ENCODE data around the gene DDX4. TPM values are rescaled to one million over a fixed set of nuclear protein-coding genes. Genes with fewer than 3 reads are reported as not detected.

Gene DDX4
- total and polyA plus RNA-seq, 8 donors = 0.02 to 0.56 (median 0.11) TPM; not detected in 2

- FAIRE-seq = no peak
- 79 to 88% methylated on average over 2 of the region's 2 CpGs for WGBS, 2 donors
- Histone ChIP-seq H3K9me3 (no peaks in the 10 kb centered on the region), H3K4me3 (no peak overlapping the region), H3K36me3 (no peaks in the 10 kb centered on the region), H3K4me1 (no peaks in the 10 kb centered on the region), H3K27ac (no peak overlapping the region), H3K27me3 (no peaks in the 10 kb centered on the region)
- intact Hi-C loops (cut with DNase I) = no loop called here
- no peak for DNase-seq
- no peak for TF ChIP-seq CTCF (IDR thresholded peaks at IDR 0.05)
- no peak for ATAC-seq
These were observed 104.1 kb downstream of the DDX4 start for GRCh38 chr5:55841976-55842375.

- 78 to 86% methylated on average over 1 of the region's 1 CpG for WGBS, 2 donors
- H3K27ac ChIP-seq = no peak overlapping the region
- no peaks in the 10 kb centered on the region for H3K36me3 ChIP-seq
- no peak for FAIRE-seq
- H3K4me3 ChIP-seq = no peak overlapping the region
- no peaks in the 10 kb centered on the region for H3K9me3 ChIP-seq
- no peak for DNase-seq
- no peak for ATAC-seq
- H3K27me3 ChIP-seq = no peaks in the 10 kb centered on the region
- intact Hi-C loops (cut with DNase I) = no loop called here
- no peak for TF ChIP-seq CTCF (IDR thresholded peaks at IDR 0.05)
- H3K4me1 ChIP-seq = no peaks in the 10 kb centered on the region
These were observed 110.0 kb downstream of the DDX4 start for GRCh38 chr5:55847837-55848236.

GRCh38 chr5:55848783-55849182 lies 110.9 kb downstream of the DDX4 start:
- ATAC-seq = no peak
- Histone ChIP-seq H3K4me3 (no peak overlapping the region), H3K4me1 (no peaks in the 10 kb centered on the region), H3K27me3 (no peaks in the 10 kb centered on the region), H3K9me3 (no peaks in the 10 kb centered on the region), H3K36me3 (no peaks in the 10 kb centered on the region), H3K27ac (no peak overlapping the region)
- TF ChIP-seq CTCF (IDR thresholded peaks at IDR 0.05) = no peak
- intact Hi-C loops (cut with DNase I) = no loop called here
- no peak for FAIRE-seq
- DNase-seq = no peak
- WGBS, 2 donors = 72 to 80% methylated on average over 2 of the region's 2 CpGs

GRCh38 chr5:55850839-55851674 lies 113.2 kb downstream of the DDX4 start, which contains the start of gene IL31RA:
Gene IL31RA (plus strand): TSS chr5:55851357. CDS start chr5:55851571, 214 bp downstream.
- FAIRE-seq = no peak
- no peak for DNase-seq
- no peak within 1 kb of the TSS for H3K4me3 ChIP-seq
- H3K27ac ChIP-seq = no peak within 1 kb of the TSS
- no peak for ATAC-seq
- no peak for TF ChIP-seq CTCF (IDR thresholded peaks at IDR 0.05)
- WGBS, 2 donors = 89 to 92% methylated on average over 10 of the region's 10 CpGs
- H3K9me3 ChIP-seq = no peaks in the 10 kb centered on the region
- no peaks in the 10 kb centered on the region for H3K4me1 ChIP-seq
- no peaks in the 10 kb centered on the region for H3K36me3 ChIP-seq
- intact Hi-C loops (cut with DNase I) = no loop called here
- H3K27me3 ChIP-seq = no peaks in the 10 kb centered on the region

GRCh38 chr5:55851675-55851979 lies 113.8 kb downstream of the DDX4 start:
- H3K4me3 ChIP-seq = no peak overlapping the region
- no peak overlapping the region for H3K27ac ChIP-seq
- 72 to 75% methylated on average over 2 of the region's 2 CpGs for WGBS, 2 donors
- no peaks in the 10 kb centered on the region for H3K36me3 ChIP-seq
- H3K27me3 ChIP-seq = no peaks in the 10 kb centered on the region
- no peaks in the 10 kb centered on the region for H3K4me1 ChIP-seq
- ATAC-seq = no peak
- intact Hi-C loops (cut with DNase I) = no loop called here
- no peak for FAIRE-seq
- H3K9me3 ChIP-seq = no peaks in the 10 kb centered on the region
- no peak for TF ChIP-seq CTCF (IDR thresholded peaks at IDR 0.05)
- DNase-seq = no peak
